HepG2 (cell line): ENCODE measurements around the gene ARHGEF11. TPM values are rescaled to one million over a fixed set of nuclear protein-coding genes. Genes with fewer than 3 reads are reported as not detected.

ENCODE experiments used
- ATAC-seq: fragments of 200-7000 bp; cut with Tn5 transposase; 3 replicates; pipeline ENCODE4 v1.9.1; 2020; ENCODE audit warnings: mild to moderate bottlenecking, moderate library complexity
- BruUV-seq: library from RNA; stranded (reverse); fragments of 400-500 nt; replicated peaks from 2 replicates; lab custom pipeline; 2021; lab: Mats Ljungman, UMichigan
- CTCF ChIA-PET: fragments of 300-600 bp; formaldehyde crosslinking; extraction: SDS; loops from one replicate; lab custom pipeline; 2021; ENCODE audit warnings: low total read pairs, inconsistent platforms, low intra/inter-chr PET ratio; lab: Yijun Ruan, JAX
- POLR2A ChIA-PET: fragments of 350-600 bp; sonication (Branson Sonifier 250); formaldehyde crosslinking; loops from one replicate; lab custom pipeline; 2020; ENCODE audit warnings: antibody characterized with exemption, inconsistent platforms; lab: Yijun Ruan, JAX
- DNase-seq: peaks from one replicate; pipeline ENCODE4 v3.0.0-alpha.2; 2015; ENCODE audit warnings: low spot score
- FAIRE-seq: peaks from 3 replicates; lab custom pipeline; 2011; peaks lifted over from hg19 to GRCh38; lab: Jason Lieb, UNC
- H2AFZ ChIP-seq: one replicate; pipeline ENCODE4 v1.6.1; 2011; ENCODE audit warnings: low read length, inconsistent platforms
- H3K27ac ChIP-seq: fragments of 300-600 bp; 3 replicates; pipeline ENCODE4 v1.8.0; 2011; ENCODE audit warnings: mixed run types, mild to moderate bottlenecking, mixed read lengths, low read length, inconsistent platforms; ENCODE audit not compliant: insufficient read depth; ENCODE audit errors: extremely low read length
- H3K27me3 ChIP-seq, 2 experiments: fragments of 200-600 bp in 1 of 2; 2 replicates in 1 of 2; 3 replicates in 1 of 2; pipeline versions ENCODE4 v1.6.0 to v1.8.0; 2011; ENCODE audit warnings: low read length in 2 of 2, mild to moderate bottlenecking in 2 of 2, moderate library complexity in 2 of 2, inconsistent platforms in 1 of 2; ENCODE audit not compliant: insufficient read depth in 2 of 2, control insufficient read depth in 1 of 2
- H3K36me3 ChIP-seq, 2 experiments: fragments of 200-600 bp in 1 of 2; replicated peaks in 1 of 2; 2 replicates in 1 of 2; 3 replicates in 1 of 2; pipeline versions ENCODE4 v1.5.1 to v1.8.0; 2011; ENCODE audit warnings: low read length in 2 of 2, inconsistent platforms in 1 of 2; ENCODE audit not compliant: insufficient read depth in 2 of 2, control insufficient read depth in 1 of 2
- H3K4me1 ChIP-seq: 2 replicates; pipeline ENCODE4 v1.5.1; 2012; ENCODE audit warnings: low read length, inconsistent platforms; ENCODE audit not compliant: insufficient read depth
- H3K4me2 ChIP-seq: 2 replicates; pipeline ENCODE4 v1.6.0; 2011; ENCODE audit warnings: low read depth, low read length, inconsistent platforms
- H3K4me3 ChIP-seq, 3 experiments: fragments of 200-600 bp in 1 of 3; sonication (generic), shearing (Covaris generic) in 1 of 3; replicated peaks in 1 of 3; 2 replicates each; pipeline ENCODE4 v1.5.1; 2011 to 2016; ENCODE audit warnings: low read length in 3 of 3, inconsistent platforms in 2 of 3, low read depth in 2 of 3, mild to moderate bottlenecking in 2 of 3, control low read depth in 1 of 3, mixed read lengths in 1 of 3; ENCODE audit not compliant: insufficient read depth in 1 of 3
- H3K79me2 ChIP-seq: one replicate; pipeline ENCODE4 v1.6.1; 2011; ENCODE audit warnings: low read length, inconsistent platforms; ENCODE audit not compliant: insufficient read depth
- H3K9ac ChIP-seq: 2 replicates; pipeline ENCODE4 v1.6.0; 2011; ENCODE audit warnings: mild to moderate bottlenecking, low read depth, low read length, inconsistent platforms; ENCODE audit not compliant: insufficient read depth
- H3K9me3 ChIP-seq: 2 replicates; pipeline ENCODE4 v1.5.1; 2012; ENCODE audit warnings: mild to moderate bottlenecking, low read length
- H4K20me1 ChIP-seq: 2 replicates; pipeline ENCODE4 v1.6.0; 2011; ENCODE audit warnings: inconsistent platforms, mild to moderate bottlenecking, low read length, moderate library complexity; ENCODE audit not compliant: insufficient read depth
- JARID2 ChIP-seq: sonication (generic); formaldehyde crosslinking; IDR thresholded peaks from 2 replicates; pipeline ENCODE4 v1.8.1; 2023; ENCODE audit warnings: missing genetic modification reagents, inconsistent platforms; ENCODE audit not compliant: insufficient replicate concordance
- KMT2A ChIP-seq: sonication (generic); formaldehyde crosslinking; IDR thresholded peaks from 2 replicates; pipeline ENCODE4 v1.4.0; 2020; ENCODE audit warnings: missing genetic modification reagents
- SMAD3 ChIP-seq: sonication (generic); formaldehyde crosslinking; IDR thresholded peaks from 2 replicates; pipeline ENCODE4 v1.4.0; 2020; ENCODE audit warnings: missing genetic modification reagents
- ZNF350 ChIP-seq: sonication (generic); formaldehyde crosslinking; IDR thresholded peaks from 2 replicates; pipeline ENCODE4 v1.4.0; 2020; ENCODE audit warnings: mild to moderate bottlenecking, low read depth, missing genetic modification reagents, borderline replicate concordance
- WGBS: methylation state at CpG from one replicate; pipeline ENCODE4 v1.1.6; 2017; ENCODE audit warnings: low lambda C conversion rate; 5-methylcytosine and 5-hydroxymethylcytosine counted together
- in situ Hi-C: cut with HindIII; loops from 2 replicates; pipeline ENCODE4 v1.10.0; 2017; ENCODE audit warnings: low pct_unique_long_range_greater_than_20kb; ENCODE audit not compliant: extremely low pct_ligation_motif_present
- intact Hi-C: fragments of 100-400 bp; cut with micrococcal nuclease; formaldehyde crosslinking; loops from one replicate; pipeline ENCODE4 v1.10.0; 2022; ENCODE audit not compliant: unreplicated experiment
- polyA plus RNA-seq, 8 experiments: library from polyadenylated mRNA; depleted of rRNA in 3 of 8; stranded (reverse) in 7 of 8; unstranded in 1 of 8; fragments of >200 nt; fragmentation: Illumina TruSeq in 4 of 8; extraction: Trizol in 4 of 8; gene quantifications; 2 replicates each; pipeline versions ENCODE4 v1.2.1 to v1.2.3, GENCODE V29; 2011 to 2016; ENCODE audit warnings: low read depth in 4 of 8, missing spikeins in 1 of 8, mixed read lengths in 1 of 8; ENCODE audit not compliant: insufficient read depth in 1 of 8
- total RNA-seq, 5 experiments: library from RNA; depleted of rRNA; stranded (reverse); fragments of >200 nt; fragmentation: Illumina TruSeq; extraction: Trizol; gene quantifications; 2 replicates each; pipeline ENCODE4 v1.2.3, GENCODE V29; 2016; ENCODE audit warnings: low read depth in 1 of 5
- TF ChIP-seq, protein P1 (sequence below): sonication (generic); formaldehyde crosslinking; IDR thresholded peaks from 2 replicates; pipeline ENCODE4 v1.5.0; 2020; ENCODE audit warnings: missing genetic modification reagents, mild to moderate bottlenecking, borderline replicate concordance
- TF ChIP-seq, protein P2 (sequence below): sonication (generic); formaldehyde crosslinking; IDR thresholded peaks from 2 replicates; pipeline ENCODE4 v1.5.0; 2020; ENCODE audit warnings: missing genetic modification reagents
- TF ChIP-seq, protein P3 (sequence below): sonication (generic); formaldehyde crosslinking; IDR thresholded peaks from 2 replicates; pipeline ENCODE4 v1.4.0; 2020; ENCODE audit warnings: missing genetic modification reagents

Gene ARHGEF11
- total and polyA plus RNA-seq, 2 of the 13 experiments (the other 11 are each of a cell fraction or from before 2014, with no cell fraction given) = 16.5 to 21.2 TPM

DNA sequence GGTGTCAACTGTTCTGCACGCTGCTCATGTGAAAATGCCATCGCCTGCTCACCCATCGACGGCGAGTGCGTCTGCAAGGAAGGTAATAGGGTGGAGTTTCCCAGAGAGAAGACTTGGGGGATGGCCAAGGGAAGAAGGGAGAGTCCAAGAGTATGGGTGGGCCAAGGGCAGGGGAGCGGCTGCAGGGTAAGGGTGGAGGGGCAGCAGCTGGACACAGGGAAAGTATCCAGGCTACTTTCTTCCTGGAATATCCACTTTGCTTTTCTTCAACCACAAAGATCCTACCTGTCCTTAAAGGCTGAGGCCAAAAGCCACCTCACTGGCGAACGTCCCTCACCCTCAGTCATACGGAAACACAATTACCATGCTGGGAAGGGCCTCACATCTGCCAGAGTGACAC is 136.6 kb downstream of the ARHGEF11 start (continued):
- TF ChIP-seq, protein P1, sequence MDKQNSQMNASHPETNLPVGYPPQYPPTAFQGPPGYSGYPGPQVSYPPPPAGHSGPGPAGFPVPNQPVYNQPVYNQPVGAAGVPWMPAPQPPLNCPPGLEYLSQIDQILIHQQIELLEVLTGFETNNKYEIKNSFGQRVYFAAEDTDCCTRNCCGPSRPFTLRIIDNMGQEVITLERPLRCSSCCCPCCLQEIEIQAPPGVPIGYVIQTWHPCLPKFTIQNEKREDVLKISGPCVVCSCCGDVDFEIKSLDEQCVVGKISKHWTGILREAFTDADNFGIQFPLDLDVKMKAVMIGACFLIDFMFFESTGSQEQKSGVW (CRISPR knock-in tag) = no peak
- TF ChIP-seq, protein P2, sequence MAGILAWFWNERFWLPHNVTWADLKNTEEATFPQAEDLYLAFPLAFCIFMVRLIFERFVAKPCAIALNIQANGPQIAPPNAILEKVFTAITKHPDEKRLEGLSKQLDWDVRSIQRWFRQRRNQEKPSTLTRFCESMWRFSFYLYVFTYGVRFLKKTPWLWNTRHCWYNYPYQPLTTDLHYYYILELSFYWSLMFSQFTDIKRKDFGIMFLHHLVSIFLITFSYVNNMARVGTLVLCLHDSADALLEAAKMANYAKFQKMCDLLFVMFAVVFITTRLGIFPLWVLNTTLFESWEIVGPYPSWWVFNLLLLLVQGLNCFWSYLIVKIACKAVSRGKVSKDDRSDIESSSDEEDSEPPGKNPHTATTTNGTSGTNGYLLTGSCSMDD (CRISPR knock-in tag) = no peak

DNA sequence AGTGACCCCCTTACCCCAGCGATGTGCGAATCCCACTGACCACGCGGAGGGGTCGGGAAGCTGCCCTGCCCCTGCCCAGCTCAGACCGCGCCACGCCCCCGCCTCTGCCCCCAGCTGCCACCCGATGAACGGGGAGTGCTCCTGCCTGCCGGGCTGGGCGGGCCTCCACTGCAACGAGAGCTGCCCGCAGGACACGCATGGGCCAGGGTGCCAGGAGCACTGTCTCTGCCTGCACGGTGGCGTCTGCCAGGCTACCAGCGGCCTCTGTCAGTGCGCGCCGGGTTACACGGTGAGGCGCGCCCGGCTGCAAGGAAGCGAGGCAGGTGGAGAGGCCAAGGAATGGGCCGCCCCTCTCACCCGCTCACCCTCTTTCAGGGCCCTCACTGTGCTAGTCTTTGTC is 137.0 kb downstream of the ARHGEF11 start:
- Histone ChIP-seq H3K79me2 (no peaks in the 10 kb centered on the region), H3K27me3 (peaks cover 6 to 59% of the 10 kb centered on the region in 2 experiments; a peak in 4 of 5 replicates), H3K4me1 (peaks cover 15% of the 10 kb centered on the region), H3K9ac (no peak overlapping the region), H4K20me1 (no peaks in the 10 kb centered on the region), H3K4me2 (no peak overlapping the region), H3K4me3 (no peak overlapping the region), H2AFZ (no peak overlapping the region), H3K36me3 (no peaks in the 10 kb centered on the region), H3K9me3 (no peaks in the 10 kb centered on the region), H3K27ac (no peak overlapping the region)
- 21% methylated on average over 9 of the region's 29 CpGs for WGBS
- ChIA-PET POLR2A (no interaction called here), CTCF (no interaction called here)
- TF ChIP-seq, protein P3, sequence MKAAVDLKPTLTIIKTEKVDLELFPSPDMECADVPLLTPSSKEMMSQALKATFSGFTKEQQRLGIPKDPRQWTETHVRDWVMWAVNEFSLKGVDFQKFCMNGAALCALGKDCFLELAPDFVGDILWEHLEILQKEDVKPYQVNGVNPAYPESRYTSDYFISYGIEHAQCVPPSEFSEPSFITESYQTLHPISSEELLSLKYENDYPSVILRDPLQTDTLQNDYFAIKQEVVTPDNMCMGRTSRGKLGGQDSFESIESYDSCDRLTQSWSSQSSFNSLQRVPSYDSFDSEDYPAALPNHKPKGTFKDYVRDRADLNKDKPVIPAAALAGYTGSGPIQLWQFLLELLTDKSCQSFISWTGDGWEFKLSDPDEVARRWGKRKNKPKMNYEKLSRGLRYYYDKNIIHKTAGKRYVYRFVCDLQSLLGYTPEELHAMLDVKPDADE = no peak
- TF ChIP-seq KMT2A (CRISPR knock-in tag) = no peak
- no peak for TF ChIP-seq JARID2
- TF ChIP-seq ZNF350 (CRISPR knock-in tag) = no peak
- TF ChIP-seq SMAD3 (CRISPR knock-in tag) = no peak
- intact Hi-C loops (no loop called here), in situ Hi-C loops (no loop called here)
- FAIRE-seq (no peak), DNase-seq (no peak), ATAC-seq (no peak)
- no TSS peak for BruUV-seq
